Measurements from ENCODE around the gene CYTIP.
"Not testable (repeated sequence)": the region's sequence is repeated elsewhere in the genome, so short reads cannot be mapped to it uniquely, and the experiment has no call there.

The CYTIP gene

GRCh38 chr2:157424374-157424773 lies 19.5 kb downstream of the CYTIP start:
- DNase-seq (ENCODE audit: low read depth in 2 of 2): no peak

GRCh38 chr2:157421964-157422363 lies 21.9 kb downstream of the CYTIP start:
- no peak for DNase-seq (ENCODE audit: low read depth in 2 of 2)

GRCh38 chr2:157421331-157421944 lies 22.5 kb downstream of the CYTIP start:
- DNase-seq (ENCODE audit: low read depth in 2 of 2): no peak

GRCh38 chr2:157420771-157421323 lies 23.0 kb downstream of the CYTIP start:
- DNase-seq (ENCODE audit: low read depth in 2 of 2): no peak

- DNase-seq (ENCODE audit: low read depth in 2 of 2): no peak
Observed at GRCh38 chr2:157419031-157419575, 24.8 kb downstream of the CYTIP start.

- DNase-seq (ENCODE audit: low read depth in 2 of 2): no peak
Observed at GRCh38 chr2:157418239-157418641, 25.6 kb downstream of the CYTIP start.

GRCh38 chr2:157415591-157416101 lies 28.2 kb downstream of the CYTIP start:
- DNase-seq (ENCODE audit: low read depth in 2 of 2): no peak

GRCh38 chr2:157414050-157414449 lies 29.8 kb downstream of the CYTIP start:
- no peak for DNase-seq (ENCODE audit: low read depth in 2 of 2)

- no peak for DNase-seq (ENCODE audit: low read depth in 2 of 2)
Observed at GRCh38 chr2:157413326-157414035, 30.4 kb downstream of the CYTIP start.

GRCh38 chr2:157411624-157412336 lies 32.1 kb downstream of the CYTIP start:
- DNase-seq (ENCODE audit: low read depth in 2 of 2): no peak

GRCh38 chr2:157405398-157405797 lies 38.5 kb downstream of the CYTIP start:
- not testable (repeated sequence) for DNase-seq (ENCODE audit: low read depth in 2 of 2)

- no peak for DNase-seq (ENCODE audit: low read depth in 2 of 2)
Observed at GRCh38 chr2:157404363-157404762, 39.5 kb downstream of the CYTIP start.

- not testable (repeated sequence) for DNase-seq (ENCODE audit: low read depth in 2 of 2)
Observed at GRCh38 chr2:157402801-157403485, 40.9 kb downstream of the CYTIP start.

GRCh38 chr2:157395811-157396210 lies 48.1 kb downstream of the CYTIP start:
- DNase-seq (ENCODE audit: low read depth in 2 of 2): no peak

- no peak for DNase-seq (ENCODE audit: low read depth in 2 of 2)
Observed at GRCh38 chr2:157394928-157395327, 49.0 kb downstream of the CYTIP start.

- no peak for DNase-seq (ENCODE audit: low read depth in 2 of 2)
Observed at GRCh38 chr2:157393348-157393747, 50.5 kb downstream of the CYTIP start.

GRCh38 chr2:157388827-157389226 lies 55.1 kb downstream of the CYTIP start:
- no peak for DNase-seq (ENCODE audit: low read depth in 2 of 2)

- no peak for DNase-seq (ENCODE audit: low read depth in 2 of 2)
Observed at GRCh38 chr2:157386747-157387146, 57.1 kb downstream of the CYTIP start.

GRCh38 chr2:157386247-157386646 lies 57.6 kb downstream of the CYTIP start:
- DNase-seq (ENCODE audit: low read depth in 2 of 2): no peak

- DNase-seq (ENCODE audit: low read depth in 2 of 2): no peak
Observed at GRCh38 chr2:157377861-157378260, 66.0 kb downstream of the CYTIP start.

- DNase-seq (ENCODE audit: low read depth in 2 of 2): no peak
Observed at GRCh38 chr2:157376041-157376440, 67.8 kb downstream of the CYTIP start.
